Astrocyte (in vitro differentiated cells and primary cell): ENCODE data around the gene CPPED1. TPM values are rescaled to one million over a fixed set of nuclear protein-coding genes. Genes with fewer than 3 reads are reported as not detected.

ENCODE experiments used
- DNase-seq: peaks from one replicate; pipeline ENCODE4 v3.0.0-alpha.2; 2010; ENCODE audit warnings: low read depth
- FAIRE-seq: peaks from 2 replicates; lab custom pipeline; 2011; peaks lifted over from hg19 to GRCh38; lab: Jason Lieb, UNC
- H2AFZ ChIP-seq: 2 replicates; pipeline ENCODE4 v1.6.0; 2012; ENCODE audit warnings: low read depth, low read length, inconsistent platforms
- H3K27ac ChIP-seq: 2 replicates; pipeline ENCODE4 v1.5.1; 2011; ENCODE audit warnings: low read depth, low read length, inconsistent platforms
- H3K27me3 ChIP-seq: 2 replicates; pipeline ENCODE4 v1.6.0; 2011; ENCODE audit warnings: low read length, inconsistent platforms; ENCODE audit not compliant: insufficient read depth
- H3K36me3 ChIP-seq: 2 replicates; pipeline ENCODE4 v1.5.1; 2011; ENCODE audit warnings: low read length, inconsistent platforms; ENCODE audit not compliant: insufficient read depth
- H3K4me1 ChIP-seq: 2 replicates; pipeline ENCODE4 v1.5.1; 2011; ENCODE audit warnings: low read length, inconsistent platforms; ENCODE audit not compliant: insufficient read depth
- H3K4me2 ChIP-seq: 2 replicates; pipeline ENCODE4 v1.6.0; 2012; ENCODE audit warnings: low read length, inconsistent platforms
- H3K4me3 ChIP-seq: 2 replicates; pipeline ENCODE4 v1.5.1; 2011; ENCODE audit warnings: low read depth, mild to moderate bottlenecking, low read length, inconsistent platforms; ENCODE audit not compliant: insufficient read depth
- H3K79me2 ChIP-seq: 2 replicates; pipeline ENCODE4 v1.6.0; 2012; ENCODE audit warnings: mild to moderate bottlenecking, low read length, inconsistent platforms; ENCODE audit not compliant: insufficient read depth
- H3K9ac ChIP-seq: 2 replicates; pipeline ENCODE4 v1.6.0; 2012; ENCODE audit warnings: mild to moderate bottlenecking, low read length, inconsistent platforms
- H3K9me3 ChIP-seq: 2 replicates; pipeline ENCODE4 v1.5.1; 2012; ENCODE audit warnings: low read depth, mild to moderate bottlenecking, low read length, inconsistent platforms; ENCODE audit not compliant: insufficient read depth
- H4K20me1 ChIP-seq: 2 replicates; pipeline ENCODE4 v1.6.0; 2012; ENCODE audit warnings: low read length, inconsistent platforms; ENCODE audit not compliant: insufficient read depth
- H3K27ac Mint-ChIP-seq: one replicate; pipeline ENCODE4 v1.8.0; 2021; ENCODE audit warnings: mild to moderate bottlenecking, mixed read lengths; ENCODE audit not compliant: unreplicated experiment
- H3K27me3 Mint-ChIP-seq: one replicate; pipeline ENCODE4 v1.8.0; 2021; ENCODE audit warnings: low read depth, mixed read lengths; ENCODE audit not compliant: unreplicated experiment
- H3K36me3 Mint-ChIP-seq: one replicate; pipeline ENCODE4 v1.8.0; 2021; ENCODE audit warnings: low read depth, mixed read lengths; ENCODE audit not compliant: unreplicated experiment
- H3K4me1 Mint-ChIP-seq: one replicate; pipeline ENCODE4 v1.8.0; 2021; ENCODE audit warnings: low read depth, mixed read lengths; ENCODE audit not compliant: unreplicated experiment
- H3K4me3 Mint-ChIP-seq: one replicate; pipeline ENCODE4 v1.8.0; 2021; ENCODE audit warnings: mild to moderate bottlenecking, moderate library complexity, mixed read lengths; ENCODE audit not compliant: unreplicated experiment
- H3K9me3 Mint-ChIP-seq: one replicate; pipeline ENCODE4 v1.8.0; 2021; ENCODE audit warnings: mild to moderate bottlenecking, mixed read lengths; ENCODE audit not compliant: unreplicated experiment
- EZH2 ChIP-seq: IDR thresholded peaks from 2 replicates; pipeline ENCODE4 v1.6.1; 2012; ENCODE audit warnings: mild to moderate bottlenecking, low read length, inconsistent platforms; ENCODE audit not compliant: insufficient read depth
- total RNA-seq: library from RNA; stranded (reverse); gene quantifications from 2 replicates; pipeline ENCODE4 v1.2.1, GENCODE V29; 2021
- TF ChIP-seq, protein P1 (sequence below): IDR thresholded peaks from 2 replicates; pipeline ENCODE4 v1.5.1; 2011; ENCODE audit warnings: low read depth, mild to moderate bottlenecking, inconsistent platforms, low read length, moderate library complexity; ENCODE audit not compliant: insufficient read depth

The CPPED1 gene
- total RNA-seq, 1 donor from 2014 or later = 28.5 TPM

DNA sequence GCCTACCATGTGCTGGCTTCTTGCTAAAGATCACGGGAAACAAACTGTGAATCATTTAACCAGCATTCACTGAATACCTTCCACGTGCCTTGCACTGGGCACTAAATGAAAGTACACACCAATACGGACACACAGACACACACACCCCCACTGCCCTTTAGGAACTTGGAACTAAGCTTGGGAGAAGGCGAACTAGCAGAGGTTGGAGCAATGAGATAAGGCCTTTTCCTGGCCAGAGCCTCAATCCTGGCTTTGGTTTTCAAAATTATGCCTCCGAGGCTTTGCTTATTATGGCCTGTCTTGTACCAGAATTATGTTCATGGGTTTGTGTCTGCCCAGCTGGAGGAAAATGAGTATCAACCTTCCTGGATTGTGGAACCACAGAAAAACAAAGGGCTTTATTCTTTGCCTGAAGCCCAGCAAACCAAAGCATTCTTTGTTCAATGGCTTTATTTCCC, 32.3 kb downstream of the CPPED1 start:
- no peak overlapping the region for H3K27ac Mint-ChIP-seq
- FAIRE-seq = no peak
- Histone ChIP-seq H3K4me3 (no peak overlapping the region), H3K4me1 (no peaks in the 10 kb centered on the region), H3K36me3 (no peaks in the 10 kb centered on the region), H3K9me3 (no peaks in the 10 kb centered on the region), H3K79me2 (no peaks in the 10 kb centered on the region), H3K9ac (no peak overlapping the region), H2AFZ (no peak overlapping the region), H3K27me3 (no peaks in the 10 kb centered on the region), H3K27ac (no peak overlapping the region), H3K4me2 (no peak overlapping the region), H4K20me1 (no peaks in the 10 kb centered on the region)
- peaks cover 34% of the 10 kb centered on the region for H3K36me3 Mint-ChIP-seq
- TF ChIP-seq, protein P1, sequence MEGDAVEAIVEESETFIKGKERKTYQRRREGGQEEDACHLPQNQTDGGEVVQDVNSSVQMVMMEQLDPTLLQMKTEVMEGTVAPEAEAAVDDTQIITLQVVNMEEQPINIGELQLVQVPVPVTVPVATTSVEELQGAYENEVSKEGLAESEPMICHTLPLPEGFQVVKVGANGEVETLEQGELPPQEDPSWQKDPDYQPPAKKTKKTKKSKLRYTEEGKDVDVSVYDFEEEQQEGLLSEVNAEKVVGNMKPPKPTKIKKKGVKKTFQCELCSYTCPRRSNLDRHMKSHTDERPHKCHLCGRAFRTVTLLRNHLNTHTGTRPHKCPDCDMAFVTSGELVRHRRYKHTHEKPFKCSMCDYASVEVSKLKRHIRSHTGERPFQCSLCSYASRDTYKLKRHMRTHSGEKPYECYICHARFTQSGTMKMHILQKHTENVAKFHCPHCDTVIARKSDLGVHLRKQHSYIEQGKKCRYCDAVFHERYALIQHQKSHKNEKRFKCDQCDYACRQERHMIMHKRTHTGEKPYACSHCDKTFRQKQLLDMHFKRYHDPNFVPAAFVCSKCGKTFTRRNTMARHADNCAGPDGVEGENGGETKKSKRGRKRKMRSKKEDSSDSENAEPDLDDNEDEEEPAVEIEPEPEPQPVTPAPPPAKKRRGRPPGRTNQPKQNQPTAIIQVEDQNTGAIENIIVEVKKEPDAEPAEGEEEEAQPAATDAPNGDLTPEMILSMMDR = no peak
- TF ChIP-seq EZH2 = no peak
- no peak for DNase-seq
- no peaks in the 10 kb centered on the region for H3K27me3 Mint-ChIP-seq
- H3K4me1 Mint-ChIP-seq = peaks cover 2% of the 10 kb centered on the region
- no peak overlapping the region for H3K4me3 Mint-ChIP-seq
- H3K9me3 Mint-ChIP-seq = peaks cover 9% of the 10 kb centered on the region

DNA sequence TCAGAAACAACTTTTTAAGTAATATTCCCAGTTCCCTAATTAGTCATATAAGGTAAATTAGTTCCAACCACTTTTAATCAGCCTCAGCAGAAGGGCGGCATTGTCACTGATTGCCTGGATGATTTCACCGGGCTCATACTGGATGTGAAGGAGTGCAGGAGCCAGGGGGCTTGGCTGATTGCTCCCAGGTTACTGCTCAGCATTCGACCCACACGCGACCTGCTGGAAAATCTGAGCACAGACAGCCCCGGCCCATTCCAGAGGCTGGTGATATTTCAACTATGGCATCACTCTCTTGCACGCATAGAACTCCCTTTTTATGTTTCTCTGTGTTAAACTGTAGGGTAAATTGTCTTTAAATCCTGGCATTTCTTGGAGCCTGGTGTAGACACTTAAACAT, 34.2 kb downstream of the CPPED1 start:
- no peak for FAIRE-seq
- Histone ChIP-seq H3K36me3 (no peaks in the 10 kb centered on the region), H3K4me2 (no peak overlapping the region), H3K79me2 (no peaks in the 10 kb centered on the region), H3K4me1 (no peaks in the 10 kb centered on the region), H2AFZ (no peak overlapping the region), H3K9ac (no peak overlapping the region), H3K27me3 (no peaks in the 10 kb centered on the region), H3K9me3 (no peaks in the 10 kb centered on the region), H4K20me1 (no peaks in the 10 kb centered on the region), H3K27ac (no peak overlapping the region), H3K4me3 (no peak overlapping the region)
- Mint-ChIP-seq H3K9me3 (peaks cover 1% of the 10 kb centered on the region), H3K4me1 (peaks cover 2% of the 10 kb centered on the region), H3K27ac (no peak overlapping the region), H3K4me3 (no peak overlapping the region), H3K36me3 (peaks cover 16% of the 10 kb centered on the region), H3K27me3 (no peaks in the 10 kb centered on the region)
- no peak for TF ChIP-seq EZH2
- TF ChIP-seq, protein P1 = no peak
- no peak for DNase-seq

DNA sequence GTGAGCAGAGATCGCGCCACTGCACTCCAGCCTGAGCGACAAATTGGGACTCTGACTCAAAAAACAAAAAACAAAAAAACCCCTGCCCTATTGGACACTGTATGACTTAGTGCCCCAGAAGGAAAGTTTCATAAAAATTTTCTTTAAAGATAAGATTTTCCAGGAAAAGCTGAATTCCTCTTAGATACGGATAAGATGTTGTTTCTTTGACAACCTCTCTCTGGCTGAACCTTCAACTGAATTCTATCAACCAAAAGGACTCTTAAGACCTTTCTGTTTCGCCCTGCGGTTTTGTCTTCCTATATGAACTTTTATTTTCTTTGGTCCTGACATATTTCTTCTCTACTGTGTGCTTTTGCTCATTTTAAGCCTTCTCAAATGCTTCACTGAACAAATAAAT, 35.8 kb downstream of the CPPED1 start:
- H3K9me3 Mint-ChIP-seq = no peaks in the 10 kb centered on the region
- no peaks in the 10 kb centered on the region for H3K27me3 Mint-ChIP-seq
- peak; percentile 6 for DNase-seq
- H3K27ac Mint-ChIP-seq = no peak overlapping the region
- peaks cover 14% of the 10 kb centered on the region for H3K36me3 Mint-ChIP-seq
- no peak overlapping the region for H2AFZ ChIP-seq
- H4K20me1 ChIP-seq = no peaks in the 10 kb centered on the region
- no peaks in the 10 kb centered on the region for H3K27me3 ChIP-seq
- H3K4me3 Mint-ChIP-seq = no peak overlapping the region
- H3K9me3 ChIP-seq = no peaks in the 10 kb centered on the region
- H3K9ac ChIP-seq = no peak overlapping the region
- H3K4me1 Mint-ChIP-seq = peaks cover 2% of the 10 kb centered on the region
- no peak for FAIRE-seq
- H3K79me2 ChIP-seq = no peaks in the 10 kb centered on the region
- no peaks in the 10 kb centered on the region for H3K4me1 ChIP-seq
- TF ChIP-seq EZH2 = no peak
- TF ChIP-seq, protein P1 = no peak
- H3K4me2 ChIP-seq = no peak overlapping the region
- no peak overlapping the region for H3K27ac ChIP-seq
- H3K4me3 ChIP-seq = no peak overlapping the region
- no peaks in the 10 kb centered on the region for H3K36me3 ChIP-seq
